Measurements from ENCODE around the gene NSMCE1.
A peak's percentile ranks its signal among the peaks of the same experiment; 100 is the strongest.

NSMCE1 gene

GRCh38 chr16:27268376-27269299 lies at the start of gene NSMCE1:
Gene NSMCE1, minus strand, starts transcription at chr16:27268772. Its CDS starts 11,202 bp downstream, at chr16:27257570.
- DNase-seq, result peak; percentile 96

DNA sequence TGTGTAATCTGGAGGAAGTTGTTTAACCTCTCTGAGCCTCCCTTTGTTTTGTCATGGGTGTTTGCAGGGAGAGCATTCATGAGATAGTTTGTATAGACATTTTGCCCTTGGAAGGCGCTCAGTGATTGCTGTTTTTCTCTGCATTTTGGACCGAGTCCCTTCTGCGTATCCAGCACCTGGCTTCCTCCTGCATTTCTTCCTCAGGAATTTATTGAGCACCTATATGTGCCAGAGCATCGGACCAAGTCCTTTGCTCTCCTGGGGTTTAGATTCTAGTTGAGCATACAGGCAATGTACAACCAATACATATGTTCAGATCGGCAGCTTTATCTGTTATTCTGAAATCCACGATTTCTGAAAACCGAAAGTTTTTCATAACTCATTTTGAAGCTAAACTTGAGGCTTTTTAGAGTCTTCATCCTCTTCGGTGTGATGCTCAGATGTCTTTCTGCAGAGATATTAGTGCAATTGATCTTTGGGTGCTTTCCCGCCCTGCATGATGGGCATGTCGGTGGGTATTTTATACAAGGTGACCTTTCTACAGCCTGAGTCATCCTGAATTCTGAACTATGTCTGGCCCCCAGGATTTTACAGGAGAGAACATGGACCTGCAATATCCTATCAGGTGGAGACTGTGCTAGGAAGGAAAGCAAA lies 49.3 kb upstream of the NSMCE1 start:
- DNase-seq, result peak; percentile 29

DNA sequence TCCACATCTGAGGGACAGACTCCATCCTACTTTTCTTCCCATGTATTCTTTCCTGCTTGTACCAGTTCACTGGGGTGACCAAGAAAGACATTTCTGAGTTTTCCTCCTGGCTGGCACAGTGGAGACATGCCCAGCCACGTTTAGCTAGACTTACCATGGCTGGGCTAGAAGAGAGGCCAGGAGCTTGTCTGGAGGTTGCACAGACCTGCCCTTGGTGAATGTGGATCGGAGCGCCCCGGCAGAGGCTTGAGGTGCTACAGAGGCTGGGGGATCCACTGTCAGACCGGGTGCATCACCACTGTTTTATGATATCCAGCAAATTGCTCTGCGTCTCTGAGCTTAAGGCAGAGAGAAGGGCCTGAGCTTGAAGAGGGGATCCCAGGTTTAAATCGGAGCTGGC lies 48.7 kb upstream of the NSMCE1 start:
- DNase-seq, result no peak

DNA sequence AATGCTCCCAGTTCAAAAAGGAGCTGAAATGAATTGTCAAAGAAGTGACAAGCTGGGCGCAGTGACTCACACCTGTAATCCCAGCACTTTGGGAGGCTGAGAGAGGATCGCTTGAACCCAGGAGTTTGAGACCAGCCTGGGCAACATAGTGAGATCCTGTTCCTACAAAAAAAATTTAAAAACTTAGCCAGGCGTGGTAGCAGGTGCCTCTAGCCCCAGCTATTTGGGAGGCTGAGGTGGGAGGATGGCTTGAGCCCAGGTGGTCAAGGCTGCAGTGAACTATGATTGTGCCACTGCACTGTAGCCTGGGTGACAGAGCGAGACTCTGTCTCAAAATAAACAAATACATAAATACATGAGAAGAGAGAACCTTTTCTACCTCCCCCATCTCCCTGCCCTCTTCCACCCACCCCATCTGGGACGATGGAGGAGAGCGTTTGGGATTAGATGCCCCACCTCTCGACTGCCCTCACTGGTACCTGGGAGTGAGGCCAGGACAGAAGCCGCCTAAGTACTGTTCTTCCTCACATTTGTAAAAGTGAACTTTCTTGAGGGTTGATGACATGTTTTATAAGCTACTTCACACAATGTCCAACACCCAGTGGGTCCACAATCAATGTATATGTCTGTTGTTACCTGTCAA lies 47.6 kb upstream of the NSMCE1 start:
- no peak for DNase-seq

DNA sequence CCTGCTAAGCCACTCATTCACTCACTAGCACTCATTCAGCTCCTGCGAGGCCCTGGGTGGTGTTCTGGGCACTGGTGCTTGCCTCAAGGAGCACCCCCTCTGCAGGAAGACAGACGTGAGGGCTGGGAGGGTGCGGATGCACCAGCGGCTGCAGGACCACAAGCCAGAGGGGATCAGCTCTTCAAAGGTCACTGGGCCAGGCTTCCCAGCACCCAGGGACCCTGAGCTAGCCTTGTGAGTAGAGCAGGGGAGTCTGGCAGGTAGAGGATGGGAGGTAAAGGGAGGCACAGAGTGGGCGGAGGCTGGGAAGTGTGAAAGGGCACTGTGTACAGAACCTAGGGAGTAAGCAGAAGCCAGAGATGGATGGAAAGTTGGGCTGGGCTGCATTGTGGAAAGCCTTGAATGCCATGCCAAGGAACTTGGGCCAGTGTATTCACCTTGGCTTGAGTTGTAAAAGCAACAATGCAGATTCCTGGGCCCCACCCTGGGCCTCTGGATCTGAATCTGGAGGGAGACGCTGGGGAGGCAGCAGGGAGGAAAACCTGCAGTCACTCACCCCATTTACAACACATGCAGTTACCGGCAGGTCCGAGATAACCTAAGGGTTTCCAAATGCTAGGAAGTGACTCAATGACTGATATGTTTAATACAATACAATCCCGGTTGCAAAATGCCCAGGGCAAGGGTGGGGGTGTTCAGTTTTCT lies 46.9 kb upstream of the NSMCE1 start:
- peak; percentile 49 for DNase-seq

- no peak for DNase-seq
Observed at GRCh38 chr16:27314986-27315332, 46.4 kb upstream of the NSMCE1 start.

- peak; percentile 65 for DNase-seq
Observed at GRCh38 chr16:27314161-27314723, 45.7 kb upstream of the NSMCE1 start.

DNA sequence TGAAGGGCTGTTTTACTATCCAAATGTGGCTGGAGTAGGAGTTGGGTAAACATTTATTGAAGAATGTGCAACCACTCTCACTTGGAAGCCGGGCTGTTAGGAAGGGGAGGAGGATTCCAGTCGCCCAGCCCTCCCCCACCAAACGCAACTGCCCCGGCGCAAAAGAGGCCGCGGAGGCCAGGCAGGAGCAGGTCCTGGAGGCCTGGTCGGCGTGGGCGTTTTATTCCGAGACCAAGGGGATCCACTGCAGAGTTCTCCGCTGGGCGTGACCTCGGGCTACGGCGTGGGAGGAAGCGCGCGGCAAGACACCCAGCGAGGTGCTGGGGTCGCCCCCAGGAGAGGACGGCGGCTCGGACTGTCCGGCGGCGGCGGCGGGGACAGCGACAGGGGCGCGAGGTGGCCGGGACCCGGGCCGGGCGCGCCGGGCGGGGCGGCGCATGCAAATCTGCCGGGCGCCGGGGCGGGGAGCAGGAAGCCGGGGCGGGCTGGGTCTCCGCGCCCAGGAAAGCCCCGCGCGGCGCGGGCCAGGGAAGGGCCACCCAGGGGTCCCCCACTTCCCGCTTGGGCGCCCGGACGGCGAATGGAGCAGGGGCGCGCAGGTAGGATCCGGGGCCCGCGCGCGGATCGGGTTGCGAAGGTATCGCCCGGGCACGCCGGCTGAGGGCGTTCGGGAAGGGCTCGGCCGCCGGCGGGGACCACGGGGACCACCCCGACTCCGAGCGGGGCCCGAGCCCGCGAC lies 45.0 kb upstream of the NSMCE1 start, which contains the start of gene IL4R:
Gene IL4R (plus strand): TSS at position 553 of the 739 bp plus-strand sequence. CDS start 26,230 bp downstream, outside the sequence.
- DNase-seq, result peak; percentile 63

DNA sequence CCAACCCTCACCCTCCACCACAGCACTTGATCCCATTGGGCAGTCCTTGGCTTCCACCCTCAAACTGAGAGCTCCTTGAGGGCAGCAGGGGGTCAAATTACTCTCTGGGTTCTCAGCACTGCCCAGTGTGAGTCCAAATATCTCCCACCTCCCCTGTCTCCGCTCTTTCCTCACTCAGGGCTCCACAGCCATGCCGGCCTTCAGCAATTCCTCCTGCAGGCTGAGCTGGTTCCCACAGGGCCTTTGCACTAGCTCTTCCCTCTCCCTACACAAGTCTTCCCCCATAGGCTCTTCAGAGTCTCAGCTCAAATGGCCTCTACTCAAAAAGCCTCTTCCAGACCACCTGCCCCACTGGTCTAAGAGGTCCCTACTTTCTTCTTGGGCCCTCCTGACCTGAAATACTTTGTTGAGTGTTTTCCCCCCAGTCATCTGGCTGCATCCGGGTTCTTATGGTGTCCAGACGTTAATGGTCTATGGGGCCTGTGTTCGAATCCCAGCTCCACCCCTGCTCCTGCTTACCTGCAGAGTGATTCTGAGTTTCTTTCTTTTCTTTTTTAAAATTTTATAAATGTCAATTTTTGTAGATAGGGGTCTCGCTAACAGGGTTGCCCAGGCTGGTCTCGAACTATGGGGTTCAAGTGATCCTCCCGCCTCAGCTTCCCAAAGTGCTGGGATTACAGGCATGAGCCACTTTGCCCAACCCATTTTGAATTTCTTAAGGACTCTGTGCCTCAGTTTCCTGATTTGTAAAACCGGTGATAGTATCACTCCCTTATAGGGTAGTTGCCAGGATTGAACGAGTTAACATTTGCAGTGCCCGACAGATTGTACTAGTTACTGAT lies 44.2 kb upstream of the NSMCE1 start:
- DNase-seq, result no peak

DNA sequence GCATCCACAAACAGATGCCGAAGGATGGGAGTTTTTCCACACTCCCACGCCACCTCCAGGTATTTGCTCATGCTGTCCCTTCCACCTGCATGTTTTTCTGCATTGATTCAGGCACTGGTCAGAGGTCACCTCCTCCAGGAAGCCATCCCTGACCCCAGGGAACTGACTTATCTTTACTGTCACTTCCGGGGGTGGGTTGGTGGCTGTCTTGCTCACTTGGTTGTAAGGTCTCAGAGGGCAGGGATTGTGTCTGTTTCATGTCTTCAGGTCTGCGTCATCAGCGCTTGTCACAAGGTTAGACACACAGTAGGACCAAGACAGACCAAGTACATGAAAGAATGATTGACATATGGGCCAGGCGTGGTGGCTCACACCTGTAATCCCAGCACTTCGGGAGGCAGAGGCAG lies 43.3 kb upstream of the NSMCE1 start:
- DNase-seq, result no peak

DNA sequence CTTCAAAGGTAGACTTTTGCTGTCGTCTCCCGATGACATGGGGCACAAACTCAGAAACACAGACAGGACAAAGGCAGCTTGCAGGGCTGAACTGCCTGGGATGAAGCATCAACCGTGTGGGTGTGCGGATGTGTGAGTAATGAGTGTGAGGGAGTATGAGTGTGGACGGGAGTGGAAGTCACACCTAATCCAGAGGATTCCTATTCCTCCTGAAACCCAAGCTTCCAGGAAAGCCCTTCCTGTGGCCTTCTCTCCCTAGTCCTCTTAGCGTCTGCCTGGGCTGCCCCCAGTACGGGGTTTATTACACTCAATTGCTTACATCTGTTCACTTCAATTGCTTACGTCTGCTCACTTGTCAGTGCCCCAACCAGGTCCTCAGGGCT lies 42.9 kb upstream of the NSMCE1 start:
- no peak for DNase-seq

GRCh38 chr16:27310576-27311447 lies 42.2 kb upstream of the NSMCE1 start:
- no peak for DNase-seq

DNA sequence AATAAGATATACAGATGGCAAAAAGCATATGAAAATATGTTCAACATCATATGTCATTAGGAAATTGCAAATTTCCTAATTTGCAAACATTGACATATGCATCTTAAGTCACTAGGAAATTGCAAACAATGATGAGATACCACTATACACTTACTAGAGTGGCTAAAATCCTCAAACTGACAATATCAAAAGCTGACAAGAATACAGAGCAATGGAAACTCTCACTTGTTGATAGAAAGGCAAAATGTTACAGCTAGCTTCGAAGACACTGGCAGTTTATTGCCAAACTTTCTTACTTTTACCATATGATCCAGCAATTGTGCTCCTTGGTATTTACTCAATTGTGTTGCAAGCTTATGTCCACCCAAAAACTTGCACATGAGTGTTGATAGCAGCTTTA lies 40.2 kb upstream of the NSMCE1 start:
- no peak for DNase-seq

DNA sequence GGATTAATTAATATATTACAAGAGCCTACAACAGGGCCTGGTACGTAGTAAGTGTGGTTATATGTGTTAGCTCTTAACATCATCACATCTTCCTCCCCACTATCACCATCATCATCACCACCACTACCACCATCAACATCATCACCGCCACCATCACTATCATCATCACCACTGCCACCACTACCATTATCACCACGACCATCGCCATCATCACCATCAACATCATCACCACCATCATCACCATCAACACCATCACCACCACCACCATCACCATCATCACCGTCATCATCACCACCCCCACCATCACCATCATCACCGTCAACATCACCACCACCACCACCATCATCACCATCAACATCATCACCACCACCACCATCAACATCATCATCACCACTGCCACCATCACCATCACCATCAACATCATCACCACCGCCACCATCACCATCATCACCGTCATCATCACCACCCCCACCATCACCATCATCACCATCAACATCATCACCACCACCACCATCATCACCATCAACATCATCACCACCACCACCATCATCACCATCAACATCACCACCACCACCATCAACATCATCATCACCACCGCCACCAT lies 37.4 kb upstream of the NSMCE1 start:
- no peak for DNase-seq

DNA sequence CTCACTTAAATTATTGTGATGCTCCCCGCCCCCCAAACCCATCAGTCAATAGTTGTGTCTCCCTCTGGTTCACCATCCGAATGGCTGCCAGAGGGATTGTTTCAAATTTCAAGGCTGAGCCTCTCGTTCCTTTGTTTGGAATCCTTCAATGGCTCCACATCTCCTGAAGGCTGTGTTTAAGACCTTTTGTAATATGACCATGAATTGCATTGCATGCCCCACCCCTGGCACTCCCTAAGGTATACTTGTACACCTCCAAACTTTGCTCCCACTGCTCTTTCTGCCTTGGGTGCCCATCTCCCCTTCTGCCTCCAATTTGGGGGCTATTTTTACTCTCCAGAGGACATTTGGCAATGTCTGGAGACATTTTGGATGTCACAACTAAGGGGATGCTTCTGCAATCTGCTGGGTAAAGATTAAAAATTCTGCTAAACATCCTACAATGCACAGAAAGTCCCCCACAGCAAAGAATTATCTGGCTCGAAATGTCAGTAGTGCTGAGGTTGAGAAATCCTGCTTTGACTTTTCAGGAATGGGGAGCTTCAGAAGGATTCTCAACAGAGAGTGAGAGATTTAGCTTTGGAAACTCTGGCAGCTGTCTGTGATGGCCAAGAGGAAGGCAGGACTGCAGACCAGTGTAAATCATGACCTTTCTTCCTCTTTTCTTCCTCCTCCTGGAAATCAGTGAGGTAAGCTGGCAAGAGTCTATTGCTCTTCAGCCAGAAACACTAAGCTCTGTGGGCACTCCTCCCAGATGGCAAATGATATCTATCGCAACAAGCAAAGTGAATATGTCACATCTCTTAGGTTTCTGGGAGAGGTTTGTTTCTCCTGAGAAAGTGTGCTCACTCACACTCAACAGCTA lies 36.5 kb upstream of the NSMCE1 start:
- DNase-seq, result no peak

DNA sequence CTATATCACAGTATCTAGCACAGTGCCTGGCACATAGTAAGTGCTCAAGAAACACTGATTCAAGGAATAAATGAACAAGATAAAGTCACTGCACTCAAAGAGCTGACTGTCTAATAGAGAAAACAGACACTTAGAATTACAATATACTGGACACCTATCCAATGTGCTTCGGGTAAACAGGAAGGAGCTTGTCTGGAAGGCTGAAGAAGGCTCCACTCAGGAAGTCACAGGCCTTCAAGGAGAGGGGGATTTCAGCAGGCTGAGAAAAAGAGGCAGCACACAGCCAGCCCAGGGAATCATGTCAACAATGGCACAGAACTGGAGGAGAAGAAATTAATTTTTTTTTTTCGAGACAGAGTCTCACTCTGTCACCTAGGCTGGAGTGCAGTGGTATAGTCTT lies 35.5 kb upstream of the NSMCE1 start:
- DNase-seq, result no peak

- DNase-seq, result no peak
Observed at GRCh38 chr16:27303256-27304100, 34.9 kb upstream of the NSMCE1 start.

DNA sequence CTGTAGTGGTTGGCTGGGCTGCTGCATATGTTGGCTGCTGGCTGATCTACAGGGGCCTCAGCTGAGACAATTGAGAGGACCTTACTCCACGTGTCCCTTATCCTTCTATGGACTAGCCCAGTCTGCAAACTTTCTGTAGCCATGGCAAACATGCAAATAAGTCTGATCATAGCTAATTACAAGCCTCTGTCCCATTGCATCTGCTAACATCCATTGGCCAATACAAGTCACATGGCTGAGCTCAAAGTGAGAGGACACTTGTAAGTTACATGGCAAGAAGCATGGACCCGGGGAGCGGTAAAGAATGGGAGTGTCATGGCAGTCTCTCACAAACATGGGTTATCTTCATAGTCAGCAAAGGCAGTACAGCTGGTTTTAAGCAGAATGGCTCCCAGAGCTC lies 33.6 kb upstream of the NSMCE1 start:
- no peak for DNase-seq
